ENCODE results near the gene PRIM2. TPM values are rescaled to one million over a fixed set of nuclear protein-coding genes. Genes with fewer than 3 reads are reported as not detected.
"Not testable (repeated sequence)": the region's sequence is repeated elsewhere in the genome, so short reads cannot be mapped to it uniquely, and the experiment has no call there.

The PRIM2 gene
- polyA plus RNA-seq, 1 donor from 2014 or later = 10.0 TPM

DNA sequence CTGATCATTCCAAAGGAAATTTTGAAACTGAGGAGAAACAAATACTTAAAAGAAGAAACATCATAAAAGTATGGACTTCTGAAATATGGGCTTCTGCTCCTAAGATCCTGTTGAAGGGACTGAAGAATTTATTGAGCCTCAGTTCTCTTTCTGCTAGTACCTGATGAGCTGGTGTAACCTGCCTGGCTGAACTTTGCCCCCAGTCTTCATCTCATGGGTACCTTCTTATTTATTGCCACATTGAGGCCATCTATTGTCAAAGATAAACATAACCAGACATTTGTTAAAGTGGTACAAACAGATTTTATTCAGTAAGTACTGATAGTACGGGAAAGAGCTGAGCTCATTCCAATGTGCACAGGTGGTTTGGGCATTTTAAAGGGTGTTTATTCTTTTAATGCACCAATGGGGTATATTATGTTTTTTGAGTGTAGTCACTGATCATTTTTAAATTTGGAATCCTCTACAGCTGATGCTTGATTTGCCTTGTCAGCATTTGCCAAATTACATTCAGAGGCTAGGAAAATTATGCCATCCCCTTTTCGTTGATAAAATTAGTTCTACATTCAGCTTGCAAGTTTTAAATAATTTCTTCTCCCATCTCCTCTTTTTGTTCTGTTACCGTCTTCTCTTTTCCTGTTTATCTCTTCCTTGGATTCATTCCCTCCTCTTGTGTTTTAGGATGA, 118.2 kb downstream of the PRIM2 start:
- no peak overlapping the region for H3K27ac ChIP-seq (ENCODE audit: low read length)
- H3K4me2 ChIP-seq (ENCODE audit: low read length) = no peak overlapping the region
- H3K4me3 ChIP-seq (ENCODE audit: low read length) = no peak overlapping the region
- no peaks in the 10 kb centered on the region for H3K9me3 ChIP-seq (ENCODE audit: low read length)
- no peaks in the 10 kb centered on the region for H3K36me3 ChIP-seq (ENCODE audit: insufficient read depth, low read length)
- H3K79me2 ChIP-seq (replicated peaks; ENCODE audit: insufficient read depth, low read length) = no peaks in the 10 kb centered on the region
- H2AFZ ChIP-seq (ENCODE audit: low read depth, low read length) = no peak overlapping the region
- no peaks in the 10 kb centered on the region for H3K27me3 ChIP-seq (ENCODE audit: insufficient read depth, low read depth, low read length)
- no peak overlapping the region for H3K9ac ChIP-seq (ENCODE audit: low read length)
- H4K20me1 ChIP-seq (ENCODE audit: insufficient read depth) = no peaks in the 10 kb centered on the region
- no peaks in the 10 kb centered on the region for H3K9me2 ChIP-seq (ENCODE audit: insufficient read depth, low read length)
- no peaks in the 10 kb centered on the region for H3F3A ChIP-seq (ENCODE audit: insufficient read depth, low read length, poor library complexity, severe bottlenecking)
- TF ChIP-seq SMC3 (conservative IDR thresholded peaks at IDR 0.05; ENCODE audit: poor library complexity) (no peak), POLR2AphosphoS5 (IDR thresholded peaks at IDR 0.05) (no peak), EZH2 (IDR thresholded peaks at IDR 0.05; ENCODE audit: borderline replicate concordance, insufficient read depth, low read length, poor library complexity, severe bottlenecking) (no peak), RAD21 (conservative IDR thresholded peaks at IDR 0.05) (no peak), EP300 (conservative IDR thresholded peaks at IDR 0.05; ENCODE audit: poor library complexity, severe bottlenecking) (no peak), TAF1 (IDR thresholded peaks at IDR 0.05; ENCODE audit: low read depth) (no peak), MXI1 (conservative IDR thresholded peaks at IDR 0.05; ENCODE audit: poor library complexity, severe bottlenecking) (no peak)
- TF ChIP-seq, protein P1, sequence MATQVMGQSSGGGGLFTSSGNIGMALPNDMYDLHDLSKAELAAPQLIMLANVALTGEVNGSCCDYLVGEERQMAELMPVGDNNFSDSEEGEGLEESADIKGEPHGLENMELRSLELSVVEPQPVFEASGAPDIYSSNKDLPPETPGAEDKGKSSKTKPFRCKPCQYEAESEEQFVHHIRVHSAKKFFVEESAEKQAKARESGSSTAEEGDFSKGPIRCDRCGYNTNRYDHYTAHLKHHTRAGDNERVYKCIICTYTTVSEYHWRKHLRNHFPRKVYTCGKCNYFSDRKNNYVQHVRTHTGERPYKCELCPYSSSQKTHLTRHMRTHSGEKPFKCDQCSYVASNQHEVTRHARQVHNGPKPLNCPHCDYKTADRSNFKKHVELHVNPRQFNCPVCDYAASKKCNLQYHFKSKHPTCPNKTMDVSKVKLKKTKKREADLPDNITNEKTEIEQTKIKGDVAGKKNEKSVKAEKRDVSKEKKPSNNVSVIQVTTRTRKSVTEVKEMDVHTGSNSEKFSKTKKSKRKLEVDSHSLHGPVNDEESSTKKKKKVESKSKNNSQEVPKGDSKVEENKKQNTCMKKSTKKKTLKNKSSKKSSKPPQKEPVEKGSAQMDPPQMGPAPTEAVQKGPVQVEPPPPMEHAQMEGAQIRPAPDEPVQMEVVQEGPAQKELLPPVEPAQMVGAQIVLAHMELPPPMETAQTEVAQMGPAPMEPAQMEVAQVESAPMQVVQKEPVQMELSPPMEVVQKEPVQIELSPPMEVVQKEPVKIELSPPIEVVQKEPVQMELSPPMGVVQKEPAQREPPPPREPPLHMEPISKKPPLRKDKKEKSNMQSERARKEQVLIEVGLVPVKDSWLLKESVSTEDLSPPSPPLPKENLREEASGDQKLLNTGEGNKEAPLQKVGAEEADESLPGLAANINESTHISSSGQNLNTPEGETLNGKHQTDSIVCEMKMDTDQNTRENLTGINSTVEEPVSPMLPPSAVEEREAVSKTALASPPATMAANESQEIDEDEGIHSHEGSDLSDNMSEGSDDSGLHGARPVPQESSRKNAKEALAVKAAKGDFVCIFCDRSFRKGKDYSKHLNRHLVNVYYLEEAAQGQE (IDR thresholded peaks at IDR 0.05; ENCODE audit: borderline replicate concordance) = no peak
- TF ChIP-seq, protein P2, sequence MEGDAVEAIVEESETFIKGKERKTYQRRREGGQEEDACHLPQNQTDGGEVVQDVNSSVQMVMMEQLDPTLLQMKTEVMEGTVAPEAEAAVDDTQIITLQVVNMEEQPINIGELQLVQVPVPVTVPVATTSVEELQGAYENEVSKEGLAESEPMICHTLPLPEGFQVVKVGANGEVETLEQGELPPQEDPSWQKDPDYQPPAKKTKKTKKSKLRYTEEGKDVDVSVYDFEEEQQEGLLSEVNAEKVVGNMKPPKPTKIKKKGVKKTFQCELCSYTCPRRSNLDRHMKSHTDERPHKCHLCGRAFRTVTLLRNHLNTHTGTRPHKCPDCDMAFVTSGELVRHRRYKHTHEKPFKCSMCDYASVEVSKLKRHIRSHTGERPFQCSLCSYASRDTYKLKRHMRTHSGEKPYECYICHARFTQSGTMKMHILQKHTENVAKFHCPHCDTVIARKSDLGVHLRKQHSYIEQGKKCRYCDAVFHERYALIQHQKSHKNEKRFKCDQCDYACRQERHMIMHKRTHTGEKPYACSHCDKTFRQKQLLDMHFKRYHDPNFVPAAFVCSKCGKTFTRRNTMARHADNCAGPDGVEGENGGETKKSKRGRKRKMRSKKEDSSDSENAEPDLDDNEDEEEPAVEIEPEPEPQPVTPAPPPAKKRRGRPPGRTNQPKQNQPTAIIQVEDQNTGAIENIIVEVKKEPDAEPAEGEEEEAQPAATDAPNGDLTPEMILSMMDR (IDR thresholded peaks at IDR 0.05; ENCODE audit: poor library complexity, severe bottlenecking) = no peak

GRCh38 chr6:57440735-57441134, 123.3 kb downstream of the PRIM2 start:
- not testable (repeated sequence) for H3F3A ChIP-seq (ENCODE audit: insufficient read depth, low read length, poor library complexity, severe bottlenecking); H3K79me2 ChIP-seq (replicated peaks; ENCODE audit: insufficient read depth, low read length); H3K9me2 ChIP-seq (ENCODE audit: insufficient read depth, low read length); H3K9ac ChIP-seq (ENCODE audit: low read length); H3K9me3 ChIP-seq (ENCODE audit: low read length); H2AFZ ChIP-seq (ENCODE audit: low read depth, low read length); H3K36me3 ChIP-seq (ENCODE audit: insufficient read depth, low read length); H3K27me3 ChIP-seq (ENCODE audit: insufficient read depth, low read depth, low read length); H3K4me2 ChIP-seq (ENCODE audit: low read length); H4K20me1 ChIP-seq (ENCODE audit: insufficient read depth)
- TF ChIP-seq POLR2AphosphoS5 (IDR thresholded peaks at IDR 0.05) = peak; percentile 42
- Histone ChIP-seq H3K27ac (ENCODE audit: low read length) (peak overlapping the region; percentile 50), H3K4me3 (ENCODE audit: low read length) (peak overlapping the region; percentile 40)

- not testable (repeated sequence) for H3K9me3 ChIP-seq (ENCODE audit: low read length); H3K36me3 ChIP-seq (ENCODE audit: insufficient read depth, low read length); H3K9me2 ChIP-seq (ENCODE audit: insufficient read depth, low read length); H3K27me3 ChIP-seq (ENCODE audit: insufficient read depth, low read depth, low read length); H4K20me1 ChIP-seq (ENCODE audit: insufficient read depth); H3K9ac ChIP-seq (ENCODE audit: low read length); H3K4me2 ChIP-seq (ENCODE audit: low read length); H3K79me2 ChIP-seq (replicated peaks; ENCODE audit: insufficient read depth, low read length); H3K4me3 ChIP-seq (ENCODE audit: low read length); H2AFZ ChIP-seq (ENCODE audit: low read depth, low read length); H3K27ac ChIP-seq (ENCODE audit: low read length); H3F3A ChIP-seq (ENCODE audit: insufficient read depth, low read length, poor library complexity, severe bottlenecking)
Measured at GRCh38 chr6:57442133-57442532, 124.7 kb downstream of the PRIM2 start.

DNA sequence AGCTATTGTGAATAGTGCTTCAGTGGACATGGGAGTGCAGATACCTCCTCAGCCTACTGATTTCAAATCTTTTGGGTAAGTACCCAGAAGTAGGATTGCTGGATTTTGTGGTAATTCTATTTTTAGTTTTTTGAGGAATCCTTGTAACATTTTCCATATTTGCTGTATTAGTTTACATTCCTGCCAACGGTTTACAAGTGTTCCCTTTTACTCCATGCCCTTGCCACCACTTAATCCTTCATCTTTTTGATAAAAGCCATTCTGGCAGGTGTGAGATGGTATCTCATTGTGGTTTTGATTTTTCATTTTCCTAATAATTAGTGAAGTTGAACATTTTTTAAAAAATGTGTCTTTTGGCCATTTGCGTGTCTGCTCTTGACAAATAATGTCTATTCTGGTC, 125.8 kb downstream of the PRIM2 start:
- not testable (repeated sequence) for H3K79me2 ChIP-seq (replicated peaks; ENCODE audit: insufficient read depth, low read length); H4K20me1 ChIP-seq (ENCODE audit: insufficient read depth); H3K9me3 ChIP-seq (ENCODE audit: low read length); H3K36me3 ChIP-seq (ENCODE audit: insufficient read depth, low read length); H3K27ac ChIP-seq (ENCODE audit: low read length); H3K9ac ChIP-seq (ENCODE audit: low read length); H3K4me2 ChIP-seq (ENCODE audit: low read length); H3K27me3 ChIP-seq (ENCODE audit: insufficient read depth, low read depth, low read length); H3K9me2 ChIP-seq (ENCODE audit: insufficient read depth, low read length); H3F3A ChIP-seq (ENCODE audit: insufficient read depth, low read length, poor library complexity, severe bottlenecking); H2AFZ ChIP-seq (ENCODE audit: low read depth, low read length); H3K4me3 ChIP-seq (ENCODE audit: low read length)

DNA sequence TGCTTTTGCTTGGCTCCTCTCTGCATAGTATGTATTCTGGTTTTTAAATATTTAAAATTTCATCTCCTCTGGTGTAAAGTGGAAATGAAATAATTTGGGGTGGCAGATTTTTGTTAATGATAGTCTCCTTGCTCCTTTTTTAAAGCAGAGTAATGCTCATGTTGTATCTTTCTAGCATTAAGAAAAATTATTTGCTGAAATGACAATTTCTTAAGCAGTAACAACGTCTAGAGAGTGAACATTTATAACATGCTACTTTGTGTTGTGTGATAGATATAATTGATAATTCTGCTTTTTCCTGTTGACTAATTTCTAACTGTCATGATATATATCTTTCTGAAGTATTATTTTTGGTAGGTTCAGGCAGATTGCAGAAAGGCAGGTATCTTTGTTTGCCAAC, 127.4 kb downstream of the PRIM2 start:
- H3K79me2 ChIP-seq (replicated peaks; ENCODE audit: insufficient read depth, low read length); H3K36me3 ChIP-seq (ENCODE audit: insufficient read depth, low read length); H3K27ac ChIP-seq (ENCODE audit: low read length); H3F3A ChIP-seq (ENCODE audit: insufficient read depth, low read length, poor library complexity, severe bottlenecking); H3K9me3 ChIP-seq (ENCODE audit: low read length); H2AFZ ChIP-seq (ENCODE audit: low read depth, low read length); H3K9ac ChIP-seq (ENCODE audit: low read length); H3K27me3 ChIP-seq (ENCODE audit: insufficient read depth, low read depth, low read length); H3K4me3 ChIP-seq (ENCODE audit: low read length); H4K20me1 ChIP-seq (ENCODE audit: insufficient read depth); H3K9me2 ChIP-seq (ENCODE audit: insufficient read depth, low read length); H3K4me2 ChIP-seq (ENCODE audit: low read length): not testable (repeated sequence)

Measured in neural cell (in vitro differentiated cells).